GM19239 (cell line): ENCODE results near the gene TOM1L2.

Source experiments
- DNase-seq: peaks from one replicate; pipeline ENCODE4 v3.0.0; 2011; ENCODE audit warnings: low spot score; ENCODE audit not compliant: insufficient read length
- FAIRE-seq: peaks from 2 replicates; lab custom pipeline; 2011; peaks lifted over from hg19 to GRCh38; lab: Jason Lieb, UNC

The TOM1L2 gene

GRCh38 chr17:17841601-17842025 is 130.6 kb downstream of the TOM1L2 start:
- FAIRE-seq (no peak), DNase-seq (no peak)

GRCh38 chr17:17840751-17841591 is 131.2 kb downstream of the TOM1L2 start:
- DNase-seq (no peak), FAIRE-seq (peak; percentile 66)

DNA sequence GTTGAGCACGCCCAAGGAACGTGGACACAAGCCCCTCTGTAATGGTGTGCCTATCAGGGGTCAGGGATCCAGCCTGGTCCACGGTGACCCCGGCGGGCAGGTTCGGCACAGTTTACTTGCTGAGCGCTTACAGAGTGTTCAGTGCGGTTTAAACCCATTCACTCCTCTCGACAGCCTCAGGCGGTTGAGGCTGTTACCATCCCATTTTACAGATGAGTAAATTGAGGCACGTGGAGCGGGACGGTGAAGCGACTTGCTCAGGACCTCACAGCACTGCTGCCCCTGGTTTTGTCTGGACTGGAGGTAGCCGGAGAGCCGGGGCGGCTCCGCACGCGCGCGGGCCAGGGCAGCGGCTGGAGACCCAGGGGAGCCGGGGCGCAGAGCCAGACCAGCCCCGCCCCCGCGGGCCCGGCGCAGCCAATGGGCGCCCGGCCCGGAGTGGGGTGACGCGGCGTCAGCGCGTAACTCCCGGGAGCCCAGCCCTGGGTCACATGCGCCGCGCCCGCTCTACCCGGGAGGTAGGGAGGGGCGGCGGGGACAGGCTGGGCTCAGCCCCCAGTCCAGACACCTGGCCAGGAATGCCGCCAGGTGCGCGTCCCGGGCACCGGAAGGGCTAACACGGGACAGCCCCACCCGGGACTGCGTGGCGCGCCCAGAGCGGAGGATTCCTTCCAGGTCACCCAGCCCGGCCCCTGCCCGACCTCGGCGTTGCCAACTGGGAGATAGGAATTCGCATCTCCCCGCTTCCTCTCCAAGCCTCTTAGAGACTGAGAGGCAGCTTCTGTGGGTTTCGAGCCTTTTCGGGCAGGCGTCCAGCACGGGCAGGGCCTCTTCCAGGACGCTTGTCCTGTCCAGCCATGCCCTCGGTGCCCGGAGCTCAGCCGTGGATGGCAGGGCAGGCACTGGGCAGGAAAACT is 132.2 kb downstream of the TOM1L2 start:
- DNase-seq (peak; percentile 94), FAIRE-seq (peak; percentile 84)

DNA sequence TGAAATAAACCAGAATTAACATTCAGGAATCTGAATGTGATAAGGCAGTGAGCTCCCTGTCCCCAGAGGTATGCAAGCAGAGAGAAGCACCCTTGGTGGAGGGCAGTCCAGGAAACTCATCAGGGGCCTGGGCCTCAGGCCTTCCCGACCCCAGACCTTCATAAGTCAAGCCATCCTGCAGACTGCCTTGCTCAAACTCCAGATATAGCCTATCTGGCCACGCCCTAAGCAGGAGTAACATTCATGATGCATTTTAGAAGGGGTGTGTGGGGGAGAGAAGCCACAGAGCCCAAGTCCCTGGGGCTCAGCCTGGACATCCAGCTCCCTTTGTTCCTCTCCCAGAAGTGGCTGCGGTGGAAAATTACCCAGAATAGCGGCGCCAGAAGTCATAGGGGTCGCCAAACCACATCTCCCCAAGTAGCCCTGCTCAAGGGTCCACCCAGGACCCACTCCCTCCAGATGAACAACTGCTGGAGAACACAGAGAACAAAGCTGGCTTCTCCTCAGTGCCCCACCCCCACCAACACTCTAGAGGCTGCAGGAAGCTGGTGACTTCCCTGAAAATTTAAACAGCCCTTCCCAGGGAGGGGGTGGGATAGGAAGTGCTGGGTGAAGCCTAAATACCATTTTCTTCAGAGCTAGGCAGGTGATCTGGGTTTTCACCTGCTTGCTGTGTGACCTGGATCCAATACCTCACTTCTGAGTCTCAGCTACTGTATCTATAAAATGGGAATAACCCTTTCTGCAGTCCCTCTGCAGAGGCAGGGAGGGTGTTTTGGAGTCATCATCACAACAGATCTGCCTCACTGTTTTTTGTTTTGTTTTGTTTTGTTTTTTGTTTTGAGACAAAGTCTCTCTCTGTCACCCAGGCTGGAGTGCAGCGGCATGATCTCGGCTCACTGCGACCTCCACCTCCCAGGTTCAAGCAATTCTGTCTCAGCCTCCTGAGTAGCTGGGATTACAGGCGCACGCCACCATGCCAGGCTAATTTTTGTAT is 133.9 kb downstream of the TOM1L2 start:
- no peak for DNase-seq
- no peak for FAIRE-seq

GRCh38 chr17:17837380-17837821 is 134.8 kb downstream of the TOM1L2 start:
- FAIRE-seq, result no peak
- no peak for DNase-seq

GRCh38 chr17:17836818-17837379 is 135.3 kb downstream of the TOM1L2 start, which contains the start of gene SREBF1:
SREBF1 (minus strand) TSS chr17:17836986; CDS start chr17:17836817, 169 bp downstream.
- DNase-seq (peak; percentile 66), FAIRE-seq (no peak)

GRCh38 chr17:17836250-17836817 is 135.9 kb downstream of the TOM1L2 start:
- DNase-seq (peak; percentile 91), FAIRE-seq (peak; percentile 96)

DNA sequence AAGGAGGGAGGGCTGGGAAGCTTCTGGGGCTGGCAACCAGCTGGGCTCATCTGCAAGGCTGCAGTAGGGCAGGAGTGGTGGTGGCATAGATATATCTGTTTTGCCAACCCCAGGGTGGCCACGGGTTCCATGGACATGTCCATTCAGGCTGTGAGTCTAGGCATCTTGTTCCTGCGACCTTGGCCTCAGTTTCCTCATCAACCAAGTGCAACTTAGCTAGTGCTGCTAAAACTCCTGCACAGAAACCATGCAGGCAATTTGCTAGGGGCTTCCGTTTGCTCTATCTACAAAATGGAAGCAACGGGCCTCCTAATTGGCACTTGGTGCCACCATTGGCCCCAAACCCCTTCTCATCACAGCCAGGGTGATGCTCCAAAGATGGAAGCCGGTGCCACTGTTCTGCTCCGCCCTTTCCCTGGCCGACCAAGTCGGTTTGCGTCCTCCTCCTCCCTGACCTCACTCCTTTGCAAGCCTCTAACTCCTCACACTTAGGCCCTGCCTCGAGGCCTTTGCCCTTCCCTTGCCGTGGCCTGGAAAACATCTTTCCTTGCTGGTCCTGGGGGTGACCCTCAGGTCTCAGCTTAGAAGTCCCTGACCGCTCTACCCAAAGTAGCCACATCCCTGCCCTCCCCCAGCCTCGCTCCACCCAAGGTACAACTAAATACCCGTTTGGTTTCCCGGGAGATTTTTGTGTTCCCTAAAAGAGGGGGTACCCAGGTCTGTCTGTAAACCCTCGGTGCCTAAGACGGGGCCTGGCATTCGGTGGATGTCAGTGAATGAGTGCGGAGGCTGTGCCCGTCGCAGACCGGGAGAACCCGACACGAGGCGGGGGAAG is 136.6 kb downstream of the TOM1L2 start:
- FAIRE-seq (no peak), DNase-seq (no peak)

DNA sequence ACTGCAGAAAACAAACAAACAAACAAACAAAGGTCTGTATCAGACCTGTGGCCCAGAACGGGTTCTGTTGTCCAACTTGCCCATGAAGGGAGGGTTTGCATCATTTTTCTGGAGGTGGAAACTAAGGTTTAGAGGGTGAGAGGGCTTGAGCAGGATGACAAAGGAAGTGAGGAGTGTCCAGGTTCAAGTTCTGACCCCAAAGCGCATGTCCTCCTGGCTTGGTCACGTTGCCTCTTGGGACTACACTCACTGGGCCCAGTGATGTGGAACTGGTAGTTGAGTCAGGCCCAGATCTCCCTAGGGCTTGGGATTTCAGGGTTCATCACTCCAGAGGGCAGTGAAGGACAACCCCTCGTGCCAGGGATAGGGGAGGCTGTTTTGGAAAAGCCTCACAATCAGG is 137.2 kb downstream of the TOM1L2 start:
- FAIRE-seq, result no peak
- no peak for DNase-seq

- FAIRE-seq, result no peak
Observed at GRCh38 chr17:17833658-17834357, 138.4 kb downstream of the TOM1L2 start.

DNA sequence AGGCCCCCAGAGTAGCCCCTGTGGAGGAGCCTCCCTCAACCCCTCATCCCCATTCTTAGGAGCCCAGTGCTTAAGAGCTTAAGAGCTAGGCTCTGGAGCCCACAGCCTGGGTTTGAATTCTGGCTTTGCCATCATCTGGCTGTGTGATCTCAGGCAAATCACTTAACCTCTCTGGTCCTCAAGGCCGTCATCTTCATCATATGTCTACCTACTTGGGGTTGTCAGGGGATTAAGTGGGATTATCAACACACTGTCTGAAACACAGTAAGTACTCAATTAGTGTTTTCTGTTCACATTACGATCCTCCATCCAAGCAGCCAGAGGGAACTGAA is 140.2 kb downstream of the TOM1L2 start:
- no peak for DNase-seq
- FAIRE-seq, result no peak

More at GRCh38 chr17:17833658-17834357, 138.4 kb downstream of the TOM1L2 start:
- DNase-seq, result no peak

DNA sequence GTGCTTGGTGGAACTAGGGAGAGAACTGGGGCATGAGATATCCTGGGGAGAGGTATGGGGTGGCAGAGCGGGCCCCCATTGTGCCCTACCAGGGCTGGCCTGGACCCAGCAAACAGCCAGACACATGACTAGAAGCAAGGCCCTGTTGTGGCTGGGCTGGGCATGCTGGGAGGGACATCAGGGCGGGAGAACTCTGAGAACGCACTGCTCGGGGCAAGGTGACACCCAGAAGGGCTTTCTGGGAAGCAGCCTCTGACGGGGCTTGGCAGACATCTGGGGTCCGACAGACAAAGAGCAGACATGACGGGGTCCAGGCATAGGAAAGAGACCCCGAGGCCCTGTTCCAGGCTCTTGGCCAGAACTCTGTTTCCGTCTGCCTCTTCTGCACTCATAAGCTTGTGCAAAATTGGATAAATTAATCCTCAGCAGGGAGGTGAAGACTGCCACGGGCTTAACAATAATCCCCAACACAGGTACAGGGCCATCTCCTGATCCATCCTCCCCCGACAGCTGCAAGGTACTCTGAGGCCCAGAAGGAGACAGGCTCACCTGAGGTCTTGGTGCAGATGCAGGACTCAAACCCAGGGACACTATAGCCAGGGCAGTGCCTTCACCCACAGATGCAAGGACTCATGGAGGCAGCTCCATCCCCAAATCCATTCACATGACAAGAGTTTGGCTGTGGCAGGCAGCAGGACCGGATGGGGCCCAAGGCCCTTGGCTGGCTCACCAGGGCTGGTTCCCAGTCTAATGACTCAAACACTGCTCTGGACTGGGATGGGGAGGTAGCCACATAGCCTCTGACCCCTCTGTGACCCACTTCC is 140.8 kb downstream of the TOM1L2 start:
- FAIRE-seq (no peak), DNase-seq (no peak)

- FAIRE-seq (no peak), DNase-seq (no peak)
Observed at GRCh38 chr17:17830740-17831207, 141.4 kb downstream of the TOM1L2 start.

DNA sequence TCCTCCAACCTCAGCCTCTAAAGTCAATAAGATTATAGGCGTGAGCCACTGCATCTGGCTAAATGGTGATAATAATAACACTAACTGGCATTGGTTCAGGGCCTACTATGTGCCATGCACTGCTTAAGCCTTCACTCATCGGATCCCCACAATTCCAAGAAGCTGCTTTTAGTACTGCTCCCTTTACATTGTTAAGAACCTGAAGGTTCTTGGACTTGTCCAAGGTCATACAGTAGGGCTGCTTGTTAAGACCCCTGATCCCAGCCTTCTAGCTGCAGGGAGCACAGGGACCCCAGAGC is 142.0 kb downstream of the TOM1L2 start:
- FAIRE-seq (no peak), DNase-seq (no peak)

- DNase-seq (no peak), FAIRE-seq (no peak)
Observed at GRCh38 chr17:17827826-17828621, 144.2 kb downstream of the TOM1L2 start.
